ENCODE measurements around the gene LRRC53. TPM values are rescaled to one million over a fixed set of nuclear protein-coding genes. Genes with fewer than 3 reads are reported as not detected.

LRRC53 gene
- total and polyA plus RNA-seq, 2 of the 8 experiments (the other 6 are each of a cell fraction or from before 2014, with no cell fraction given): not detected

GRCh38 chr1:74531796-74532195 is 19.4 kb upstream of the LRRC53 start:
- WGBS, 2 experiments (ENCODE audit: extremely low coverage in 1 of 2, insufficient coverage in 1 of 2, insufficient read length in 1 of 2, insufficient replicate concordance in 2 of 2, low coverage in 1 of 2, low lambda C conversion rate in 2 of 2, missing lambda C conversion rate in 1 of 2): 88% methylated on average over 1 of the region's 1 CpG; no CpG with 5 or more reads in 1 of the 2 experiments
- H3K4me1 ChIP-seq (replicated peaks in 1 of 4; ENCODE audit: control insufficient read depth in 3 of 4, insufficient read depth in 4 of 4, low read length in 3 of 4): no peaks in the 10 kb centered on the region
- no peak overlapping the region for H2BK5ac ChIP-seq (ENCODE audit: low read depth, low read length)
- no peak for DNase-seq (ENCODE audit: low read depth in 1 of 2, low spot score in 2 of 2)
- H3K27ac ChIP-seq (ENCODE audit: low read depth, low read length): no peak overlapping the region
- H4K20me1 ChIP-seq (replicated peaks in 1 of 2; ENCODE audit: control insufficient read depth in 1 of 2, insufficient read depth in 2 of 2, low read length in 2 of 2): no peaks in the 10 kb centered on the region
- no peak overlapping the region for H2AFZ ChIP-seq (ENCODE audit: low read length)
- H3K23ac ChIP-seq (ENCODE audit: insufficient read length): no peak overlapping the region
- H2AK5ac ChIP-seq (ENCODE audit: low read depth, low read length): no peak overlapping the region
- no peak overlapping the region for H3K9ac ChIP-seq (replicated peaks in 1 of 4; ENCODE audit: extremely low read depth in 1 of 4, low read depth in 3 of 4, low read length in 3 of 4)
- no peak overlapping the region for H3K4ac ChIP-seq (replicated peaks; ENCODE audit: insufficient read length, low read depth, low read length)
- no peaks in the 10 kb centered on the region for H3K36me3 ChIP-seq (ENCODE audit: control insufficient read depth in 2 of 4, insufficient read depth in 4 of 4, low read length in 3 of 4)
- H4K5ac ChIP-seq (ENCODE audit: insufficient read length, low read depth, low read length): no peak overlapping the region
- no peak for FAIRE-seq
- H2BK20ac ChIP-seq (ENCODE audit: low read length): no peak overlapping the region
- H4K91ac ChIP-seq (replicated peaks; ENCODE audit: insufficient read length, low read length): no peak overlapping the region
- no peak overlapping the region for H4K8ac ChIP-seq (ENCODE audit: extremely low read depth, insufficient read depth, low read length)
- H3K9me3 ChIP-seq (ENCODE audit: insufficient read depth in 2 of 2, low read depth in 1 of 2, low read length in 1 of 2): no peaks in the 10 kb centered on the region
- H3K79me2 ChIP-seq (ENCODE audit: control insufficient read depth in 1 of 2, insufficient read depth in 2 of 2, low read length in 2 of 2): no peaks in the 10 kb centered on the region
- no peak overlapping the region for H2BK12ac ChIP-seq (ENCODE audit: low read depth, low read length)
- no peaks in the 10 kb centered on the region for H3K27me3 ChIP-seq (replicated peaks in 1 of 4; ENCODE audit: control insufficient read depth in 3 of 4, extremely low read depth in 1 of 4, insufficient read depth in 3 of 4, low read length in 3 of 4)
- H3K4me2 ChIP-seq (ENCODE audit: insufficient read depth in 1 of 2, low read depth in 2 of 2, low read length in 2 of 2): no peak overlapping the region
- no peak overlapping the region for H2BK15ac ChIP-seq (ENCODE audit: low read length)
- no peak overlapping the region for H3K14ac ChIP-seq (ENCODE audit: insufficient read length)
- CTCF ChIA-PET (ENCODE audit: partially characterized antibody): interaction anchor here (0.9 kb wide), 1 partner anchor 840 kb away, joined by 3 read pairs; no protein-coding TSS in a partner anchor
- H3K4me3 ChIP-seq (ENCODE audit: extremely low read depth in 1 of 4, insufficient read depth in 2 of 4, low read depth in 3 of 4, low read length in 4 of 4): no peak overlapping the region
- no peak overlapping the region for H2BK120ac ChIP-seq (replicated peaks; ENCODE audit: low read depth, low read length)
- POLR2A ChIA-PET (ENCODE audit: partially characterized antibody): no interaction called here
- no peak overlapping the region for H3K18ac ChIP-seq (ENCODE audit: extremely low read depth, low read length)
- H3K56ac ChIP-seq (replicated peaks; ENCODE audit: insufficient read length, low read depth, low read length): no peak overlapping the region
- no peaks in the 10 kb centered on the region for H3K79me1 ChIP-seq (ENCODE audit: low read depth, low read length)
- peaks cover 4% of the 10 kb centered on the region for H3K23me2 ChIP-seq (ENCODE audit: low read depth, low read length)
- TF ChIP-seq RNF2 (IDR thresholded peaks at IDR 0.05; ENCODE audit: borderline replicate concordance, low read depth, low read length, missing control alignments, poor library complexity, severe bottlenecking) (no peak), GTF2F1 (IDR thresholded peaks at IDR 0.05; ENCODE audit: borderline replicate concordance, low read depth, low read length) (no peak), CHD2 (IDR thresholded peaks at IDR 0.05; ENCODE audit: low read length) (no peak), CTBP2 (IDR thresholded peaks at IDR 0.05; ENCODE audit: borderline replicate concordance, insufficient read depth, insufficient read length, low read length) (no peak), USF2 (IDR thresholded peaks at IDR 0.05; ENCODE audit: low read length) (no peak), JUND (IDR thresholded peaks at IDR 0.05; ENCODE audit: low read length) (no peak), HDAC6 (IDR thresholded peaks at IDR 0.05; ENCODE audit: low read depth, low read length) (no peak), KDM5A (IDR thresholded peaks at IDR 0.05; ENCODE audit: low read length) (no peak), PHF8 (conservative IDR thresholded peaks at IDR 0.05; ENCODE audit: low read depth, low read length) (no peak), SP1 (IDR thresholded peaks at IDR 0.05; ENCODE audit: low read depth, low read length) (no peak), FOSL1 (IDR thresholded peaks at IDR 0.05; ENCODE audit: insufficient read depth, low read depth, low read length) (no peak), TCF12 (IDR thresholded peaks at IDR 0.05; ENCODE audit: low read depth, low read length) (no peak), CEBPB (IDR thresholded peaks at IDR 0.05; ENCODE audit: low read depth, low read length) (no peak), POLR2A (IDR thresholded peaks at IDR 0.05; ENCODE audit: control extremely low read depth in 1 of 2, low read depth in 2 of 2, low read length in 2 of 2) (no peak), JUN (IDR thresholded peaks at IDR 0.05; ENCODE audit: low read depth, low read length) (no peak)

All from H1 (cell line).